MM.1S (cell line): ENCODE results near the gene DIAPH3.

Experiments
- DNase-seq: peaks from one replicate; pipeline ENCODE4 v3.0.0-alpha.2; 2015
- H2AFZ ChIP-seq: fragments of 300-600 bp; sonication (generic); 2 replicates; pipeline ENCODE4 v1.6.0; 2016; ENCODE audit warnings: antibody characterized with exemption, low read length
- H3F3A ChIP-seq: fragments of 300-600 bp; sonication (generic); 2 replicates; pipeline ENCODE4 v1.6.1; 2016; ENCODE audit warnings: mild to moderate bottlenecking, antibody characterized with exemption, low read length, moderate library complexity, mixed read lengths; ENCODE audit not compliant: insufficient read depth
- H3K27ac ChIP-seq: fragments of 300-600 bp; sonication (generic); 2 replicates; pipeline ENCODE4 v1.5.1; 2016; ENCODE audit warnings: mild to moderate bottlenecking, low read length
- H3K27me3 ChIP-seq: fragments of 300-600 bp; sonication (generic); replicated peaks from 2 replicates; pipeline ENCODE4 v1.6.0; 2016; ENCODE audit warnings: low read length; ENCODE audit not compliant: insufficient read depth
- H3K36me3 ChIP-seq: fragments of 300-600 bp; sonication (generic); replicated peaks from 2 replicates; pipeline ENCODE4 v1.6.1; 2016; ENCODE audit warnings: mild to moderate bottlenecking, low read length, mixed read lengths; ENCODE audit not compliant: insufficient read depth
- H3K4me1 ChIP-seq: fragments of 300-600 bp; sonication (generic); 2 replicates; pipeline ENCODE4 v1.6.1; 2016; ENCODE audit warnings: low read length, mixed read lengths
- H3K4me2 ChIP-seq: fragments of 300-600 bp; sonication (generic); 2 replicates; pipeline ENCODE4 v1.6.0; 2016; ENCODE audit warnings: low read depth, low read length
- H3K4me3 ChIP-seq: fragments of 300-600 bp; sonication (generic); 2 replicates; pipeline ENCODE4 v1.5.1; 2016; ENCODE audit warnings: low read length, mixed read lengths
- H3K79me2 ChIP-seq: fragments of 300-600 bp; sonication (generic); 2 replicates; pipeline ENCODE4 v1.6.1; 2016; ENCODE audit warnings: mixed run types, low read length, mixed read lengths
- H3K9ac ChIP-seq: fragments of 300-600 bp; sonication (generic); 2 replicates; pipeline ENCODE4 v1.6.1; 2016; ENCODE audit warnings: low read length, mixed read lengths
- H3K9me2 ChIP-seq: fragments of 300-600 bp; sonication (generic); replicated peaks from 2 replicates; pipeline ENCODE4 v1.6.1; 2016; ENCODE audit warnings: mild to moderate bottlenecking, low read length, mixed read lengths; ENCODE audit not compliant: insufficient read depth
- H3K9me3 ChIP-seq: fragments of 300-600 bp; sonication (generic); replicated peaks from 2 replicates; pipeline ENCODE4 v1.6.1; 2016; ENCODE audit warnings: mild to moderate bottlenecking, low read length, mixed read lengths; ENCODE audit not compliant: insufficient read depth
- H4K20me1 ChIP-seq: fragments of 300-600 bp; sonication (generic); 2 replicates; pipeline ENCODE4 v1.6.1; 2016; ENCODE audit warnings: mild to moderate bottlenecking, low read length, moderate library complexity, mixed read lengths; ENCODE audit not compliant: insufficient read depth
- EZH2 ChIP-seq: fragments of 300-600 bp; sonication (generic); optimal IDR thresholded peaks from 2 replicates; pipeline ENCODE3; 2017; ENCODE audit warnings: low read depth, mild to moderate bottlenecking, antibody characterized with exemption, low read length, mixed read lengths
- EZH2phosphoT487 ChIP-seq: fragments of 300-600 bp; sonication (generic); IDR thresholded peaks from 2 replicates; pipeline ENCODE4 v1.6.1; 2018; ENCODE audit warnings: antibody characterized with exemption, low read length
- TF ChIP-seq, protein P1 (sequence below): fragments of 300-600 bp; sonication (generic); IDR thresholded peaks from 2 replicates; pipeline ENCODE4 v1.5.1; 2016; ENCODE audit warnings: antibody characterized with exemption, low read length, mixed read lengths

DIAPH3 gene

DNA sequence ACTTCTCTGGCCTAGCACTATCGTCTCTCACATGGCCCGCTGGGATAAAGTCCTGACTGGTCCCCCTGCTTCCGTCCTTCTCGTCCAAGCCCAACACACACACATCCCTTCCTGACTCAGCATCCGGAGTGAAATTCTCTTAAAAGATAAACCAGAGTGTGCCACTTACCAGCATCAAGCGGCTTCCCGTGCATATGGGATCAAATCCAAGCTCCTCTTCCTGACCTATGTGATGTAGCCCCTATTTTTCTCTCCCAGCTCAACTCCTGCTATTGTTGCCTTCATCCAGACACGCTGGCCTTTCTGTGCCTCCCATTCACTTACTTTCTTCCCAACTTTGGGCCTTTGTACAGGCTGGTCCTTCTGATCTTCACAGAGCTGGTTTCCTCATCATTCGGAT, 530.4 kb downstream of the DIAPH3 start:
- H3K36me3 ChIP-seq: no peaks in the 10 kb centered on the region
- H3K79me2 ChIP-seq: no peaks in the 10 kb centered on the region
- no peak overlapping the region for H3K4me3 ChIP-seq

DNA sequence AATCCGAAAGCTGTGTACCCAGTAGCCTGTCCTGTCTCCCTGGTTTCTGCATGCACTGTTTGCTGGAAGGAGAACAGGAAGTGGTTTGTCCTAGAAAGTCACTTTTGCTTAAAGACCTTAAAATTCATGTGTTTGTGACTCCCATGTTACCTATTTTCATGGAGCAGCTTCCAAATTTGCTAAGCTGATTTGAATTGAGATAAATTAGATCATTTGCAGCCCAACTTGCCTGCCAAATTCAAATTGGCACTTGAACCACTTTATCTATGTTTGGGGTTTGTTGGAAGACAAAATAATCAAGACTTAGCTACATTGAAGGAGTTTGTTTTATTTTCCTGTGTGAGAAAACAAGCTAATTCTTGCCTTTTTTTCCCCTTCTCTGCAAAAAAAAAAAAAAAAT, 532.5 kb downstream of the DIAPH3 start:
- Histone ChIP-seq H3K9ac (no peak overlapping the region), H3K4me2 (no peak overlapping the region), H3K27me3 (no peaks in the 10 kb centered on the region), H3K9me2 (no peaks in the 10 kb centered on the region), H3F3A (no peaks in the 10 kb centered on the region), H2AFZ (no peak overlapping the region), H4K20me1 (no peaks in the 10 kb centered on the region), H3K79me2 (no peaks in the 10 kb centered on the region), H3K27ac (no peak overlapping the region), H3K36me3 (no peaks in the 10 kb centered on the region), H3K9me3 (no peaks in the 10 kb centered on the region), H3K4me1 (no peaks in the 10 kb centered on the region), H3K4me3 (no peak overlapping the region)
- DNase-seq: no peak
- TF ChIP-seq EZH2: no peak
- TF ChIP-seq EZH2phosphoT487: no peak
- TF ChIP-seq, protein P1, sequence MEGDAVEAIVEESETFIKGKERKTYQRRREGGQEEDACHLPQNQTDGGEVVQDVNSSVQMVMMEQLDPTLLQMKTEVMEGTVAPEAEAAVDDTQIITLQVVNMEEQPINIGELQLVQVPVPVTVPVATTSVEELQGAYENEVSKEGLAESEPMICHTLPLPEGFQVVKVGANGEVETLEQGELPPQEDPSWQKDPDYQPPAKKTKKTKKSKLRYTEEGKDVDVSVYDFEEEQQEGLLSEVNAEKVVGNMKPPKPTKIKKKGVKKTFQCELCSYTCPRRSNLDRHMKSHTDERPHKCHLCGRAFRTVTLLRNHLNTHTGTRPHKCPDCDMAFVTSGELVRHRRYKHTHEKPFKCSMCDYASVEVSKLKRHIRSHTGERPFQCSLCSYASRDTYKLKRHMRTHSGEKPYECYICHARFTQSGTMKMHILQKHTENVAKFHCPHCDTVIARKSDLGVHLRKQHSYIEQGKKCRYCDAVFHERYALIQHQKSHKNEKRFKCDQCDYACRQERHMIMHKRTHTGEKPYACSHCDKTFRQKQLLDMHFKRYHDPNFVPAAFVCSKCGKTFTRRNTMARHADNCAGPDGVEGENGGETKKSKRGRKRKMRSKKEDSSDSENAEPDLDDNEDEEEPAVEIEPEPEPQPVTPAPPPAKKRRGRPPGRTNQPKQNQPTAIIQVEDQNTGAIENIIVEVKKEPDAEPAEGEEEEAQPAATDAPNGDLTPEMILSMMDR: no peak

More for the DNA sequence above, 530.4 kb downstream of the DIAPH3 start:
- DNase-seq: no peak
- Histone ChIP-seq H3K9me3 (no peaks in the 10 kb centered on the region), H3F3A (no peaks in the 10 kb centered on the region), H3K27ac (no peak overlapping the region), H3K9ac (no peak overlapping the region), H3K27me3 (no peaks in the 10 kb centered on the region), H2AFZ (no peak overlapping the region), H4K20me1 (no peaks in the 10 kb centered on the region), H3K4me1 (no peaks in the 10 kb centered on the region), H3K9me2 (no peaks in the 10 kb centered on the region), H3K4me2 (no peak overlapping the region)
- TF ChIP-seq, protein P1: no peak
- TF ChIP-seq EZH2 (no peak), EZH2phosphoT487 (no peak)

DNA sequence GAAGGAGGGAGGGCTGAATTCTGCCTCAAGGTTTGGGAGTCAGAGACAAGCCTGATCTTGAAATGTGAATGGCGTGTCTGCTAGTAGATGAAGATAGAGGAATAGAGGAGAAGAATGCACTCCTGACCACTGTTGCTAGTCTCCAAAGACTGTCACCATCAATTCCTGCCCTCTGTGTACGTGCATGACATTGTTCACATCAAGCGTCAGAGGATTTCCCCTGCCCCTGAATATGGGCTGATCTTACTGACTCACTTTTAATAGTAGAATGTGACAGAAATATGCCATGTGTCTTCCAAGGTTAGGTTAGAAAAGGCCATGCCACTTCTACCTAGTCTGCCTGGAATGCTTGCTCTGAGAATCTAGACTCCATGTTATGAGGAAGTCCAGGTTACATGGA, 538.6 kb downstream of the DIAPH3 start:
- TF ChIP-seq EZH2phosphoT487 (no peak), EZH2 (no peak)
- TF ChIP-seq, protein P1: no peak
- no peaks in the 10 kb centered on the region for H3K4me1 ChIP-seq
- no peak overlapping the region for H2AFZ ChIP-seq
- H3K9ac ChIP-seq: no peak overlapping the region
- no peaks in the 10 kb centered on the region for H3K9me2 ChIP-seq
- no peaks in the 10 kb centered on the region for H3K9me3 ChIP-seq
- H3K27ac ChIP-seq: no peak overlapping the region
- no peaks in the 10 kb centered on the region for H3K36me3 ChIP-seq
- no peaks in the 10 kb centered on the region for H3K27me3 ChIP-seq
- H3K79me2 ChIP-seq: no peaks in the 10 kb centered on the region
- H3F3A ChIP-seq: no peaks in the 10 kb centered on the region
- H3K4me2 ChIP-seq: no peak overlapping the region
- H3K4me3 ChIP-seq: no peak overlapping the region
- H4K20me1 ChIP-seq: no peaks in the 10 kb centered on the region
- DNase-seq: no peak
